Measurements from ENCODE around the gene MIGA1.
A peak's percentile ranks its signal among the peaks of the same experiment; 100 is the strongest.

MIGA1 gene

DNA sequence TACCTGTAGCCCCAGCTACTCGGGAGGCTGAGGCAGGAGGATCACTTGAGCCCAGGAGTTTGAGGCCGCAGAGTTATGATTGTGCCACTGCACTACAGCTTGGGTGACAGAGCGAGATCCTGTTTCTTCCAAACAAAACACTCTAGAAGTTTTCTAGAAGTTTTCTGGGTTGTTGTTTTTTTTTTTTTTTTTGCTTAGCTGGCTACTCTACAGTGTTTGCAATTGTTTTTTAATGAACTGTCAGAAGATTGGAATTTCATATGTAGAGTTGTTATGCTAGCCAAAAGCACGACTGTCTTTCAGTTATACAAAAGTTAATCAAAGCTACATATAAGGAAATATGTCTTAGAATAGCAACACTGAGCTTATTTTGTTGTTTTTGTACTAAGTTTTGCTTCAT is 78.1 kb downstream of the MIGA1 start:
- Histone ChIP-seq H2BK15ac (replicated peaks; ENCODE audit: low read depth) (no peak overlapping the region), H3K23ac (ENCODE audit: low read length) (no peak overlapping the region), H3K18ac (ENCODE audit: low read length) (no peak overlapping the region), H3K4me1 (ENCODE audit: control insufficient read depth, low read depth, low read length) (no peaks in the 10 kb centered on the region), H4K8ac (ENCODE audit: low read depth, low read length) (no peak overlapping the region), H3K56ac (ENCODE audit: low read length) (no peak overlapping the region), H3K36me3 (ENCODE audit: control insufficient read depth, insufficient read depth, low read length) (no peaks in the 10 kb centered on the region), H2BK5ac (ENCODE audit: low read length) (no peak overlapping the region), H3K4me2 (ENCODE audit: low read length) (no peak overlapping the region), H4K5ac (ENCODE audit: low read length) (no peak overlapping the region), H3K79me2 (ENCODE audit: control insufficient read depth, insufficient read depth, low read length) (no peaks in the 10 kb centered on the region), H3K9ac (ENCODE audit: low read length) (no peak overlapping the region), H3K4ac (ENCODE audit: low read depth, low read length) (no peak overlapping the region), H2AK5ac (ENCODE audit: low read length) (no peak overlapping the region), H3K79me1 (ENCODE audit: low read length) (no peaks in the 10 kb centered on the region), H3K27ac (ENCODE audit: low read depth, low read length) (no peak overlapping the region), H3K27me3 (ENCODE audit: insufficient read depth, low read length, poor library complexity) (no peaks in the 10 kb centered on the region), H3K4me3 (ENCODE audit: low read length) (no peak overlapping the region), H2BK120ac (ENCODE audit: low read depth, low read length) (no peak overlapping the region)
- WGBS (ENCODE audit: extremely low coverage, insufficient coverage, low lambda C conversion rate) = no CpG with 5 or more reads among the region's 4 CpGs
- no peak for DNase-seq

DNA sequence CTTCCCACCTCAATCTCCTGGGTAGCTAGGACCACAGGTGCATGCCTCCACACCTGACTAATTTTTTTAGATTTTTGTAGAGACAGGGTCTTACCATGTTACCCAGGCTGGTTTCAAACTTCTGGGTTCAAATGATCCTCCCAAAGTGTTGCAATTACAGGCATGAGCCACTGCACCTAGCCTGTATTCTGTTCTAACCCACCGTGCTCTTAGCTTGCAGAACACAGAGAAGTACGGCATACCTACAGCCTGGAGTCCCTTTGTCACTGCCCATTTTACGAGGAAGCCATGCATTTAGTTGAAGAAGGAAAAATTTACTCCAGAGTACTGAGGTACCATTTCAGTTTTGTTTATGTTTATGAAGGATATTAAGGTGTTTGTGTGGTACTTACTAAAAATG is 79.3 kb downstream of the MIGA1 start:
- Histone ChIP-seq H3K9ac (ENCODE audit: low read length) (no peak overlapping the region), H3K4me1 (ENCODE audit: control insufficient read depth, low read depth, low read length) (no peaks in the 10 kb centered on the region), H3K79me1 (ENCODE audit: low read length) (no peaks in the 10 kb centered on the region), H3K36me3 (ENCODE audit: control insufficient read depth, insufficient read depth, low read length) (no peaks in the 10 kb centered on the region), H2AK5ac (ENCODE audit: low read length) (no peak overlapping the region), H4K5ac (ENCODE audit: low read length) (no peak overlapping the region), H2BK5ac (ENCODE audit: low read length) (no peak overlapping the region), H3K4me3 (ENCODE audit: low read length) (no peak overlapping the region), H3K18ac (ENCODE audit: low read length) (no peak overlapping the region), H2BK15ac (replicated peaks; ENCODE audit: low read depth) (no peak overlapping the region), H2BK120ac (ENCODE audit: low read depth, low read length) (no peak overlapping the region), H3K23ac (ENCODE audit: low read length) (no peak overlapping the region), H3K79me2 (ENCODE audit: control insufficient read depth, insufficient read depth, low read length) (no peaks in the 10 kb centered on the region), H3K4me2 (ENCODE audit: low read length) (no peak overlapping the region), H3K4ac (ENCODE audit: low read depth, low read length) (no peak overlapping the region), H4K8ac (ENCODE audit: low read depth, low read length) (no peak overlapping the region), H3K27me3 (ENCODE audit: insufficient read depth, low read length, poor library complexity) (no peaks in the 10 kb centered on the region), H3K27ac (ENCODE audit: low read depth, low read length) (no peak overlapping the region), H3K56ac (ENCODE audit: low read length) (no peak overlapping the region)
- DNase-seq = no peak
- WGBS (ENCODE audit: extremely low coverage, insufficient coverage, low lambda C conversion rate) = no CpG with 5 or more reads among the region's 3 CpGs

DNA sequence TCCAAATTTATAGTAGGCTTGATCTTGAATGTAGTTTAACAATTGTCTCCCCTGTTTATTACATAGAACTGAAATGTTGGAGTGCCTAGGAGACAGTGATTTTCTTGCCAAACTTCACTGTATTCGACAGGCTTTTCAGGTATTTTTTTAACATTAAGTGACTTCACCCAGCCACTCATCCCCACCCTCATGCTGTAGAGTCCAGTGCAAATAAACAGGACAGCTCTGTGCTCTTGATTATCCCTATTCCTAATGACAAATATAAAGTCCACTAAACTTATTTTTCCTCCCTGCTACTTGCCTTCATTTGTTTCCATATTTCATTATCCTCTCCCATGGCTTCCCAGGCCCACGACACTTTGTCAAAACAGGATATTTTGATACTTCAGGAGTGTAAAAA is 79.8 kb downstream of the MIGA1 start:
- WGBS (ENCODE audit: extremely low coverage, insufficient coverage, low lambda C conversion rate) = no CpG with 5 or more reads among the region's 2 CpGs
- Histone ChIP-seq H3K56ac (ENCODE audit: low read length) (no peak overlapping the region), H2BK15ac (replicated peaks; ENCODE audit: low read depth) (no peak overlapping the region), H3K4me2 (ENCODE audit: low read length) (no peak overlapping the region), H3K27ac (ENCODE audit: low read depth, low read length) (no peak overlapping the region), H3K23ac (ENCODE audit: low read length) (no peak overlapping the region), H2BK5ac (ENCODE audit: low read length) (no peak overlapping the region), H4K5ac (ENCODE audit: low read length) (no peak overlapping the region), H3K9ac (ENCODE audit: low read length) (no peak overlapping the region), H3K27me3 (ENCODE audit: insufficient read depth, low read length, poor library complexity) (no peaks in the 10 kb centered on the region), H4K8ac (ENCODE audit: low read depth, low read length) (no peak overlapping the region), H3K4me3 (ENCODE audit: low read length) (no peak overlapping the region), H2AK5ac (ENCODE audit: low read length) (no peak overlapping the region), H3K79me2 (ENCODE audit: control insufficient read depth, insufficient read depth, low read length) (no peaks in the 10 kb centered on the region), H3K4me1 (ENCODE audit: control insufficient read depth, low read depth, low read length) (no peaks in the 10 kb centered on the region), H3K18ac (ENCODE audit: low read length) (no peak overlapping the region), H3K4ac (ENCODE audit: low read depth, low read length) (no peak overlapping the region), H3K79me1 (ENCODE audit: low read length) (no peaks in the 10 kb centered on the region), H2BK120ac (ENCODE audit: low read depth, low read length) (no peak overlapping the region), H3K36me3 (ENCODE audit: control insufficient read depth, insufficient read depth, low read length) (no peaks in the 10 kb centered on the region)
- DNase-seq = no peak

DNA sequence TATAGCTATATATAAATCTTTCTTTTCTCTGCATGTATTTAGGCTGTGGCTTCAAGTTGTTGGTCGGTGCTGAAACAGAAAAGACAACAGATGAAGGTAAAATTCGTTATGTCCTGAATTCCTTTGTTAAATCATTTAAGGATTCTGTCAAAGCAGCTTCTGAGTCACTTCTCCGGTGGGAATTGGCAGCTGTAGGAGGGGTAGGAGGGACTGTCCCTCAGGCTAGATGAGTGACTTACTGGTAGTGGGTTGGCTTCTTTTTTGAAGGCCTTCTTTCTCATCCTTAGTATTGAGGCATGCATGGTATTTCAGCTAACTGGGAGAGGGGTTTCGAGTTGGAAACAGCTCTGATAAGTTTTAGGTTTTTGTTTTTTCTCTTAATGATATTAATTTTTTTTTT is 86.8 kb downstream of the MIGA1 start:
- Histone ChIP-seq H3K27ac (ENCODE audit: low read depth, low read length) (no peak overlapping the region), H4K8ac (ENCODE audit: low read depth, low read length) (no peak overlapping the region), H3K23ac (ENCODE audit: low read length) (no peak overlapping the region), H2AK5ac (ENCODE audit: low read length) (no peak overlapping the region), H3K27me3 (ENCODE audit: insufficient read depth, low read length, poor library complexity) (no peaks in the 10 kb centered on the region), H4K5ac (ENCODE audit: low read length) (no peak overlapping the region), H3K36me3 (ENCODE audit: control insufficient read depth, insufficient read depth, low read length) (no peaks in the 10 kb centered on the region), H2BK15ac (replicated peaks; ENCODE audit: low read depth) (no peak overlapping the region), H3K4ac (ENCODE audit: low read depth, low read length) (no peak overlapping the region), H3K4me2 (ENCODE audit: low read length) (no peak overlapping the region), H3K4me3 (ENCODE audit: low read length) (no peak overlapping the region), H3K9ac (ENCODE audit: low read length) (no peak overlapping the region), H3K4me1 (ENCODE audit: control insufficient read depth, low read depth, low read length) (no peaks in the 10 kb centered on the region), H3K79me2 (ENCODE audit: control insufficient read depth, insufficient read depth, low read length) (no peaks in the 10 kb centered on the region), H2BK120ac (ENCODE audit: low read depth, low read length) (no peak overlapping the region), H3K79me1 (ENCODE audit: low read length) (no peaks in the 10 kb centered on the region), H2BK5ac (ENCODE audit: low read length) (no peak overlapping the region), H3K56ac (ENCODE audit: low read length) (no peak overlapping the region), H3K18ac (ENCODE audit: low read length) (no peak overlapping the region)
- WGBS (ENCODE audit: extremely low coverage, insufficient coverage, low lambda C conversion rate) = no CpG with 5 or more reads among the region's 4 CpGs
- DNase-seq = peak; percentile 73

DNA sequence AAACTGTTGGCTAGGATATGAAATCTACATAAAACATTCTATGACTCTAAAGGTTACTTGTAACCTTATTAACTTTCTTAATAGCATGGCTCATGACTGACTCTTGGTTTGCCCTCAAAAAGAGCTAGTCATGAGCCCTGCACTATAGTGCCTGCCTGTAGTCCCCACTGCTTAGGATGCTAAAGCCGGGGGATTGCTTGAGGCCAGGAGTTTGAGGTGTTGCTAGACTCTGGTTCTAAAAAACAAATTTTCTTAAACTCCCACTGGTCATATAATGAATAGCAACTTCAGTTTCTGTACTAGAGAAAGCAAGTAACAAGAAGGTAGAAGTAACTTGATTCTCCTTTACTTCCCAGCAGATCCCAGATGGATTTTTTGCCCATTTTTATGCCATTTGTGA is 93.2 kb downstream of the MIGA1 start:
- no peak overlapping the region for H2BK15ac ChIP-seq (replicated peaks; ENCODE audit: low read depth)
- H3K79me2 ChIP-seq (ENCODE audit: control insufficient read depth, insufficient read depth, low read length) = no peaks in the 10 kb centered on the region
- H2BK5ac ChIP-seq (ENCODE audit: low read length) = no peak overlapping the region
- DNase-seq = no peak
- H2BK120ac ChIP-seq (ENCODE audit: low read depth, low read length) = no peak overlapping the region
- no CpG with 5 or more reads among the region's 1 CpG for WGBS (ENCODE audit: extremely low coverage, insufficient coverage, low lambda C conversion rate)
- H3K27me3 ChIP-seq (ENCODE audit: insufficient read depth, low read length, poor library complexity) = no peaks in the 10 kb centered on the region
- H3K18ac ChIP-seq (ENCODE audit: low read length) = no peak overlapping the region
- H4K8ac ChIP-seq (ENCODE audit: low read depth, low read length) = no peak overlapping the region
- H3K79me1 ChIP-seq (ENCODE audit: low read length) = no peaks in the 10 kb centered on the region
- no peak overlapping the region for H3K27ac ChIP-seq (ENCODE audit: low read depth, low read length)
- H3K4ac ChIP-seq (ENCODE audit: low read depth, low read length) = no peak overlapping the region
- no peak overlapping the region for H3K9ac ChIP-seq (ENCODE audit: low read length)
- H2AK5ac ChIP-seq (ENCODE audit: low read length) = no peak overlapping the region
- H3K4me3 ChIP-seq (ENCODE audit: low read length) = no peak overlapping the region
- no peak overlapping the region for H3K4me2 ChIP-seq (ENCODE audit: low read length)
- no peak overlapping the region for H3K23ac ChIP-seq (ENCODE audit: low read length)
- no peaks in the 10 kb centered on the region for H3K4me1 ChIP-seq (ENCODE audit: control insufficient read depth, low read depth, low read length)
- no peaks in the 10 kb centered on the region for H3K36me3 ChIP-seq (ENCODE audit: control insufficient read depth, insufficient read depth, low read length)
- H3K56ac ChIP-seq (ENCODE audit: low read length) = no peak overlapping the region
- no peak overlapping the region for H4K5ac ChIP-seq (ENCODE audit: low read length)

DNA sequence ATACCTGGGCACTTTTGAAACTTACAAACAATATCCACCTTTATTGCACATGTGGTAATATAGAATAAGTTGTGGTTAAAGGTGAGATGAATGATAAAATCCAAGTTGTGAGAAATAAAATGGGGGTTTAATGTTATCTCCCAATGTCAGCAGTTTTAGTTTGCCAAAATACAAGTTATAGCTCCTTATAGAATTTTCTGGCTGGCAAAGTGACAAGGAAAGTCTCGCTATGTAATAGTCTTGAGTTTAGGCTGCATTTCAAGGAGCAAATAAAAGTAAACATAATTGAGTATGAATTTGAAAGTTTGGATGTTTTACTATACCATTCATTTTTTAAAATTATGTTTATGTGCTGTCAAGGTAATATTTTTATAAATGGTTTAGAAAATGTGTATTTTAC is 94.0 kb downstream of the MIGA1 start:
- Histone ChIP-seq H3K23ac (ENCODE audit: low read length) (no peak overlapping the region), H3K4me2 (ENCODE audit: low read length) (no peak overlapping the region), H2BK5ac (ENCODE audit: low read length) (no peak overlapping the region), H3K27ac (ENCODE audit: low read depth, low read length) (no peak overlapping the region), H4K8ac (ENCODE audit: low read depth, low read length) (no peak overlapping the region), H3K79me2 (ENCODE audit: control insufficient read depth, insufficient read depth, low read length) (no peaks in the 10 kb centered on the region), H4K5ac (ENCODE audit: low read length) (no peak overlapping the region), H2AK5ac (ENCODE audit: low read length) (no peak overlapping the region), H3K36me3 (ENCODE audit: control insufficient read depth, insufficient read depth, low read length) (no peaks in the 10 kb centered on the region), H3K18ac (ENCODE audit: low read length) (no peak overlapping the region), H3K27me3 (ENCODE audit: insufficient read depth, low read length, poor library complexity) (no peaks in the 10 kb centered on the region), H3K4me3 (ENCODE audit: low read length) (no peak overlapping the region), H3K56ac (ENCODE audit: low read length) (no peak overlapping the region), H3K4me1 (ENCODE audit: control insufficient read depth, low read depth, low read length) (no peaks in the 10 kb centered on the region), H3K4ac (ENCODE audit: low read depth, low read length) (no peak overlapping the region), H3K9ac (ENCODE audit: low read length) (no peak overlapping the region), H3K79me1 (ENCODE audit: low read length) (no peaks in the 10 kb centered on the region), H2BK15ac (replicated peaks; ENCODE audit: low read depth) (no peak overlapping the region), H2BK120ac (ENCODE audit: low read depth, low read length) (no peak overlapping the region)
- no peak for DNase-seq
- no CpG with 5 or more reads among the region's 1 CpG for WGBS (ENCODE audit: extremely low coverage, insufficient coverage, low lambda C conversion rate)

Data from mesendoderm (in vitro differentiated cells).